HL-60 (cell line): ENCODE results near the gene JARID2.

Experiments
- POLR2AphosphoS5 ChIP-seq: IDR thresholded peaks from 2 replicates; pipeline ENCODE4 v1.6.1; 2012; ENCODE audit warnings: low read depth
- REST ChIP-seq: IDR thresholded peaks from 2 replicates; pipeline ENCODE4 v1.6.1; 2012; ENCODE audit warnings: low read depth; ENCODE audit not compliant: insufficient replicate concordance
- TF ChIP-seq, protein P1 (sequence below): IDR thresholded peaks from one replicate; pipeline ENCODE4 v1.5.1; 2011; ENCODE audit warnings: low read length, control low read depth, inconsistent platforms; ENCODE audit not compliant: insufficient read depth

DNA sequence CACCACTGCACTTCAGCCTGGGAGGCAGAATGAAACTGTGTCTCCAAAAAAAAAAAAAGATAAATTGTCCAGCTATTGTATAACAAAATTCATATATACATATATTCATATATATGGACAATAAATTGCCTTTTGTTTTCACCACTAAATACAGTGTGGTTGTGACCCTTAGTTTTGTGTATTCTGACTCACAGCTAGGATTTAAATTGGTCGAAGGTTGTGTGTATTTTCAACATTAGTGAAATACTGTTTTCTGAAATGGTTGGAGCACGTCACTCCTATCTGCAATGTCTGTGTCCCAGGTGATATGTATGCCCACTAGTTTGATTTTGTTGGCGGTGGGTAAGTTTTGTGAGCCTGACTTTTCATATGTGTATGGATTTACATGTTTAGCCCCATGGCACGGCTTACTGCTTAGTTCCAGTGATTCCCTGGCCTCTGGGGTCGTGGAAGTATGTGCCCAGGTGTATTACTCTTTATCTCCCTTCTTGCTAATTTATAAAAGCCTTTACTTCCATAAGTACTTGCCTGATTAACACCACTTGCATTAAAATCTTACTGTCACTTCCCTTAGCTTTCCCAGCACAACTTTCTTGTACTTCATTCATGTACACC is 33.3 kb downstream of the JARID2 start:
- TF ChIP-seq, protein P1, sequence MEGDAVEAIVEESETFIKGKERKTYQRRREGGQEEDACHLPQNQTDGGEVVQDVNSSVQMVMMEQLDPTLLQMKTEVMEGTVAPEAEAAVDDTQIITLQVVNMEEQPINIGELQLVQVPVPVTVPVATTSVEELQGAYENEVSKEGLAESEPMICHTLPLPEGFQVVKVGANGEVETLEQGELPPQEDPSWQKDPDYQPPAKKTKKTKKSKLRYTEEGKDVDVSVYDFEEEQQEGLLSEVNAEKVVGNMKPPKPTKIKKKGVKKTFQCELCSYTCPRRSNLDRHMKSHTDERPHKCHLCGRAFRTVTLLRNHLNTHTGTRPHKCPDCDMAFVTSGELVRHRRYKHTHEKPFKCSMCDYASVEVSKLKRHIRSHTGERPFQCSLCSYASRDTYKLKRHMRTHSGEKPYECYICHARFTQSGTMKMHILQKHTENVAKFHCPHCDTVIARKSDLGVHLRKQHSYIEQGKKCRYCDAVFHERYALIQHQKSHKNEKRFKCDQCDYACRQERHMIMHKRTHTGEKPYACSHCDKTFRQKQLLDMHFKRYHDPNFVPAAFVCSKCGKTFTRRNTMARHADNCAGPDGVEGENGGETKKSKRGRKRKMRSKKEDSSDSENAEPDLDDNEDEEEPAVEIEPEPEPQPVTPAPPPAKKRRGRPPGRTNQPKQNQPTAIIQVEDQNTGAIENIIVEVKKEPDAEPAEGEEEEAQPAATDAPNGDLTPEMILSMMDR = no peak
- TF ChIP-seq POLR2AphosphoS5 (no peak), REST (no peak)
